ENCODE data around the gene AGAP1. TPM values are rescaled to one million over a fixed set of nuclear protein-coding genes. Genes with fewer than 3 reads are reported as not detected.

Gene AGAP1
- total RNA-seq, 6 experiments from 2014 or later = 14.1 to 16.0 (median 15.1) TPM

GRCh38 chr2:235564066-235564465, 70.2 kb downstream of the AGAP1 start:
- Mint-ChIP-seq H3K4me3 (no peak overlapping the region), H3K27ac (no peak overlapping the region)

DNA sequence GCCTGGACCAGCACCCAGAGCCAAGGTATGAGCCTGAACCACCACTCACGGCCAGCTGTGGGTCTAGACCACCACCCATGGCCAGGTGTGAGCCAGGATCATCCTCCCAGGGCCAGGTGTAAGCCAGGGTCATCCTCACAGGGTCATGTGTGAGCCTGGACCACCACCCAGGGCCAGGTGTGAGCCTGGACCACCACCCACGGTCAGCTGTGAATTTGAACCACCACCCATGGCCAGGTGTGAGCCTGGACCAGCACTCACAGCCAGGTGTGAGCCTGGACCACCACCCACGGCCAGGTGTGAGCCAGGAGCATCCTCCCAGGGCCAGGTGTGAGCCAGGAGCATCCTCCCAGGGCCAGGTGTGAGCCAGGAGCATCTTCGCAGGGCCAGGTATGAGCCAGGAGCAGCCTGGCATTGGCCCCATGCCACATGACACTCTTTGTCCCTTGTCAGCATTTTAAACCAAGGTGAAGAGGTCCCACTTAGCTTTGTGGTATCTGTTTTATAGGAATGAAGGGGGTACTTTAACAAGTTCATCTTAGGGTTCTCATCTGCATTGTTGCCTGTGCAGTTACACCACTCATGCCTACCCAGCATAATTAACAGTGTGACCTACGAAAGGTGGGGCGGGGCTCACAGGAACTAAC, 71.2 kb downstream of the AGAP1 start:
- Mint-ChIP-seq H3K27ac (no peak overlapping the region), H3K4me3 (no peak overlapping the region)

More at GRCh38 chr2:235564066-235564465, 70.2 kb downstream of the AGAP1 start:
- H3K36me3 Mint-ChIP-seq (ENCODE audit: low read depth) = peaks cover 19% of the 10 kb centered on the region
- H3K4me1 Mint-ChIP-seq (ENCODE audit: low read depth) = peaks cover 9% of the 10 kb centered on the region
- no peaks in the 10 kb centered on the region for H3K27me3 Mint-ChIP-seq (ENCODE audit: insufficient read depth)
- DNase-seq = no peak
- peaks cover 11% of the 10 kb centered on the region; the same call in 1 of the 2 replicates for H3K9me3 Mint-ChIP-seq
- TF ChIP-seq, protein P1, sequence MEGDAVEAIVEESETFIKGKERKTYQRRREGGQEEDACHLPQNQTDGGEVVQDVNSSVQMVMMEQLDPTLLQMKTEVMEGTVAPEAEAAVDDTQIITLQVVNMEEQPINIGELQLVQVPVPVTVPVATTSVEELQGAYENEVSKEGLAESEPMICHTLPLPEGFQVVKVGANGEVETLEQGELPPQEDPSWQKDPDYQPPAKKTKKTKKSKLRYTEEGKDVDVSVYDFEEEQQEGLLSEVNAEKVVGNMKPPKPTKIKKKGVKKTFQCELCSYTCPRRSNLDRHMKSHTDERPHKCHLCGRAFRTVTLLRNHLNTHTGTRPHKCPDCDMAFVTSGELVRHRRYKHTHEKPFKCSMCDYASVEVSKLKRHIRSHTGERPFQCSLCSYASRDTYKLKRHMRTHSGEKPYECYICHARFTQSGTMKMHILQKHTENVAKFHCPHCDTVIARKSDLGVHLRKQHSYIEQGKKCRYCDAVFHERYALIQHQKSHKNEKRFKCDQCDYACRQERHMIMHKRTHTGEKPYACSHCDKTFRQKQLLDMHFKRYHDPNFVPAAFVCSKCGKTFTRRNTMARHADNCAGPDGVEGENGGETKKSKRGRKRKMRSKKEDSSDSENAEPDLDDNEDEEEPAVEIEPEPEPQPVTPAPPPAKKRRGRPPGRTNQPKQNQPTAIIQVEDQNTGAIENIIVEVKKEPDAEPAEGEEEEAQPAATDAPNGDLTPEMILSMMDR (IDR thresholded peaks at IDR 0.05) = no peak

DNA sequence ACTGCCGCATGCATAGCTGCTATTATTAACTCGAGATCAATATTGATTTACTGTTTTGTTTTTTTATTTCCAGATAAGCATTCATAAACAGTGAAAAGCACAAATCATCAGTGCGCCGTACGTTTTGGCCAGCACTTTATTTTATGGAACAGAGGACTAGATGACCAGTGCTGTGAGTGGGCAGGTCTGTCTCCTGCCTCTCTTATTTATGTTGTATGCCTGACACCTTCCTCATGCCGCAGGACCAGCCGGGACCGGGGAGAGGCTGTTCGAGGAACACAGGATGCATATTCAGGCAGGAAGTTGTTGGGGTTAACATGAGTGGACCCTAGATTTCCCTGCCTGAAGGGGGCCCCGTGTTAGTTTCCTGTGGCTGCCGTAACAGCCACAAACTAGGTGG, 72.6 kb downstream of the AGAP1 start:
- TF ChIP-seq, protein P1 (IDR thresholded peaks at IDR 0.05) = no peak
- no peak overlapping the region for H3K4me3 Mint-ChIP-seq
- H3K27ac Mint-ChIP-seq = no peak overlapping the region
- H3K4me1 Mint-ChIP-seq (ENCODE audit: low read depth) = peaks cover 24% of the 10 kb centered on the region
- peaks cover 3% of the 10 kb centered on the region; the same call in 1 of the 2 replicates for H3K27me3 Mint-ChIP-seq (ENCODE audit: insufficient read depth)
- no peak for DNase-seq
- peaks cover 11% of the 10 kb centered on the region; the same call in 1 of the 2 replicates for H3K9me3 Mint-ChIP-seq
- H3K36me3 Mint-ChIP-seq (ENCODE audit: low read depth) = peaks cover 19% of the 10 kb centered on the region

More for the DNA sequence above, 71.2 kb downstream of the AGAP1 start:
- DNase-seq = no peak
- TF ChIP-seq, protein P1 (IDR thresholded peaks at IDR 0.05) = no peak
- H3K9me3 Mint-ChIP-seq = peaks cover 11% of the 10 kb centered on the region; the same call in 1 of the 2 replicates
- H3K4me1 Mint-ChIP-seq (ENCODE audit: low read depth) = peaks cover 15% of the 10 kb centered on the region
- 0 out of 2 replicates have a peak, but pooled peaks cover 1% of the 10 kb centered on the region for H3K27me3 Mint-ChIP-seq (ENCODE audit: insufficient read depth)
- peaks cover 19% of the 10 kb centered on the region for H3K36me3 Mint-ChIP-seq (ENCODE audit: low read depth)

DNA sequence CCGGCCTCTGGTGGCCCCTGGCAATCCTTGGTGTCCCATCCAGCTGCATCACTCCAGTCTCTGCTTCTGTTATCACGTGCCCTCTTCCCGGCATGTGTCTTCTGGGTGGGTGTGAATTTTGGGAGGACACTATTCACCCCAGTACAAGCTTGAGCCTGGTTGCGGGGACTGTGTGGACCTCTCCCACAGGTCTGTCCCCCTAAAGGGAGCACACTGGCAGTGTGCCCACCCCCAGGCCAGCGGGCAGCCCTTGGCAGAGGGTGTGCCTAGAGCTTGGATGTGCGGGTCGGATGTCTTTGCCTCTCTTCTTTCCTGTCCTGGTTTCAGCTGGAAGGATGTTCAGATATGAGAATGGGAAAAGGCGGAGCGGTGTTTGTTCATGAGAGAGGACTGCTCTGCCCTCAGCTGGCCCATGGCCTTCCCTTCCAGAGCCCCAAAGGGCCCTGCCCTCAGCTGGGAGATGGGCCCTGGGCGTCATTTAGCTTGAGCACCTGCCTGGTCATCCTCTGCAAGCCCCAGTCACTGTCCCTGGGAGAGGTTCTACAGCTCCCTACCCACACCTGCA, 73.2 kb downstream of the AGAP1 start:
- Mint-ChIP-seq H3K4me1 (ENCODE audit: low read depth) (peaks cover 24% of the 10 kb centered on the region), H3K36me3 (ENCODE audit: low read depth) (peaks cover 19% of the 10 kb centered on the region), H3K9me3 (peaks cover 11% of the 10 kb centered on the region; the same call in 1 of the 2 replicates), H3K27ac (no peak overlapping the region), H3K27me3 (ENCODE audit: insufficient read depth) (peaks cover 3% of the 10 kb centered on the region; the same call in 1 of the 2 replicates), H3K4me3 (no peak overlapping the region)
- TF ChIP-seq, protein P1 (IDR thresholded peaks at IDR 0.05) = no peak
- no peak for DNase-seq

DNA sequence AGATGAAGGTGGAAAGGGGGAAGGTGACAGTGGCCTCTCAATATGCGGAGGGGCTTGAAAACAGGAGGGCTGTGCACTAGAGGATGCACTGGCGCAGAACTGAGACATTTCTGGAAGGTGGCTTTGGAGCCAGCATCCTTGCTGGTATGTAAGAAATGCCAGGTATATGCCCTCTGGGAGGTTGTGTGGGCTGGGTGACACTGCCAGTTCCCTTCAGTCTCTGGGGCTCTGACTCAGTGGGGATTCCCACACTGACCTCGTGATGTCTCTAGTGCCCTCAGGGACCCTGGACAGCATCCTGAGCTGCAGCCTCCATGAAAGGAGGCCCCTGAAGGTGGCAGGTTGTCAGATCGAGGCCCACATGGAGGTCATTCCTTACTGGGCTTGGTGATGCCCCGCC, 74.0 kb downstream of the AGAP1 start:
- Mint-ChIP-seq H3K4me3 (no peak overlapping the region), H3K9me3 (peaks cover 11% of the 10 kb centered on the region; the same call in 1 of the 2 replicates), H3K27ac (no peak overlapping the region), H3K36me3 (ENCODE audit: low read depth) (peaks cover 19% of the 10 kb centered on the region), H3K4me1 (ENCODE audit: low read depth) (peaks cover 24% of the 10 kb centered on the region), H3K27me3 (ENCODE audit: insufficient read depth) (peaks cover 3% of the 10 kb centered on the region; the same call in 1 of the 2 replicates)
- DNase-seq = no peak
- TF ChIP-seq, protein P1 (IDR thresholded peaks at IDR 0.05) = no peak

Data from HFFc6 (cell line).